ENCODE results near the gene CRACDL.

The CRACDL gene

GRCh38 chr2:98769784-98770183 lies 166.2 kb downstream of the CRACDL start:
- no peak for DNase-seq (ENCODE audit: extremely low spot score)
- TF ChIP-seq FOXK2 (IDR thresholded peaks at IDR 0.05) (no peak), PKNOX1 (IDR thresholded peaks at IDR 0.05) (no peak), SP1 (IDR thresholded peaks at IDR 0.05) (no peak), L3MBTL2 (conservative IDR thresholded peaks at IDR 0.05) (no peak), ELF4 (IDR thresholded peaks at IDR 0.05) (no peak), NFRKB (IDR thresholded peaks at IDR 0.05) (no peak), CTBP1 (IDR thresholded peaks at IDR 0.05; ENCODE audit: borderline replicate concordance) (no peak), FOXA1 (IDR thresholded peaks at IDR 0.05) (no peak), ZNF384 (IDR thresholded peaks at IDR 0.05) (no peak), SUZ12 (IDR thresholded peaks at IDR 0.05) (no peak), TARDBP (IDR thresholded peaks at IDR 0.05) (no peak), FOXM1 (IDR thresholded peaks at IDR 0.05; ENCODE audit: borderline replicate concordance) (no peak), ARNT (IDR thresholded peaks at IDR 0.05) (no peak)
- ChIA-PET CTCF (no interaction called here), POLR2A (no interaction called here)

GRCh38 chr2:98769114-98769476 lies 166.9 kb downstream of the CRACDL start:
- no peak for DNase-seq (ENCODE audit: extremely low spot score)
- POLR2A ChIA-PET = no interaction called here
- TF ChIP-seq ZNF384 (IDR thresholded peaks at IDR 0.05) = no peak
- no peak for TF ChIP-seq FOXA1 (IDR thresholded peaks at IDR 0.05)
- TF ChIP-seq FOXK2 (IDR thresholded peaks at IDR 0.05) = no peak
- TF ChIP-seq L3MBTL2 (conservative IDR thresholded peaks at IDR 0.05) = no peak
- no peak for TF ChIP-seq FOXM1 (IDR thresholded peaks at IDR 0.05; ENCODE audit: borderline replicate concordance)
- TF ChIP-seq LEF1 (IDR thresholded peaks at IDR 0.05; ENCODE audit: borderline replicate concordance) = no peak
- no peak for TF ChIP-seq HDGF (IDR thresholded peaks at IDR 0.05; ENCODE audit: borderline replicate concordance)
- TF ChIP-seq BHLHE40 (IDR thresholded peaks at IDR 0.05; ENCODE audit: borderline replicate concordance) = no peak
- TF ChIP-seq TARDBP (IDR thresholded peaks at IDR 0.05) = no peak
- TF ChIP-seq ARNT (IDR thresholded peaks at IDR 0.05) = no peak
- no peak for TF ChIP-seq NFRKB (IDR thresholded peaks at IDR 0.05)
- TF ChIP-seq SP1 (IDR thresholded peaks at IDR 0.05) = no peak
- no peak for TF ChIP-seq ELF4 (IDR thresholded peaks at IDR 0.05)
- TF ChIP-seq CTBP1 (IDR thresholded peaks at IDR 0.05; ENCODE audit: borderline replicate concordance) = no peak
- CTCF ChIA-PET = no interaction called here

- no peak for TF ChIP-seq PKNOX1 (IDR thresholded peaks at IDR 0.05)
- TF ChIP-seq FOXA1 (IDR thresholded peaks at IDR 0.05) = no peak
- TF ChIP-seq FOXK2 (IDR thresholded peaks at IDR 0.05) = no peak
- no peak for TF ChIP-seq L3MBTL2 (conservative IDR thresholded peaks at IDR 0.05)
- TF ChIP-seq BHLHE40 (IDR thresholded peaks at IDR 0.05; ENCODE audit: borderline replicate concordance) = no peak
- ChIA-PET POLR2A (no interaction called here), CTCF (interaction anchor here (0.7 kb wide), 1 partner anchor 13 kb away, joined by 3 read pairs; no protein-coding TSS in a partner anchor)
- DNase-seq (ENCODE audit: extremely low spot score) = no peak
These were observed 167.5 kb downstream of the CRACDL start for GRCh38 chr2:98768384-98769113.

- ChIA-PET CTCF (interaction anchor here (0.6 kb wide), 1 partner anchor 73 kb away, joined by 8 read pairs; no protein-coding TSS in a partner anchor), POLR2A (no interaction called here)
- DNase-seq (ENCODE audit: extremely low spot score) = no peak
- TF ChIP-seq PKNOX1 (IDR thresholded peaks at IDR 0.05) = no peak
- no peak for TF ChIP-seq LEF1 (IDR thresholded peaks at IDR 0.05; ENCODE audit: borderline replicate concordance)
- TF ChIP-seq FOXM1 (IDR thresholded peaks at IDR 0.05; ENCODE audit: borderline replicate concordance) = no peak
- no peak for TF ChIP-seq ZNF384 (IDR thresholded peaks at IDR 0.05)
- no peak for TF ChIP-seq FOXK2 (IDR thresholded peaks at IDR 0.05)
- no peak for TF ChIP-seq SP1 (IDR thresholded peaks at IDR 0.05)
- TF ChIP-seq NFRKB (IDR thresholded peaks at IDR 0.05) = no peak
- TF ChIP-seq FOXA1 (IDR thresholded peaks at IDR 0.05) = no peak
- no peak for TF ChIP-seq ELF4 (IDR thresholded peaks at IDR 0.05)
These were observed 171.5 kb downstream of the CRACDL start for GRCh38 chr2:98764499-98764898.

- POLR2A ChIA-PET = no interaction called here
- TF ChIP-seq ARNT (IDR thresholded peaks at IDR 0.05) (no peak), L3MBTL2 (conservative IDR thresholded peaks at IDR 0.05) (no peak), BHLHE40 (IDR thresholded peaks at IDR 0.05; ENCODE audit: borderline replicate concordance) (no peak), SP1 (IDR thresholded peaks at IDR 0.05) (no peak)
- DNase-seq (ENCODE audit: extremely low spot score) = no peak
- CTCF ChIA-PET = no interaction called here
These were observed 172.6 kb downstream of the CRACDL start for GRCh38 chr2:98763209-98763951.

GRCh38 chr2:98761909-98762308 lies 174.1 kb downstream of the CRACDL start:
- CTCF ChIA-PET = no interaction called here
- POLR2A ChIA-PET = no interaction called here
- TF ChIP-seq LEF1 (IDR thresholded peaks at IDR 0.05; ENCODE audit: borderline replicate concordance) (no peak), FOXK2 (IDR thresholded peaks at IDR 0.05) (no peak), HDGF (IDR thresholded peaks at IDR 0.05; ENCODE audit: borderline replicate concordance) (no peak), PKNOX1 (IDR thresholded peaks at IDR 0.05) (no peak), BHLHE40 (IDR thresholded peaks at IDR 0.05; ENCODE audit: borderline replicate concordance) (no peak), ELF4 (IDR thresholded peaks at IDR 0.05) (no peak), SP1 (IDR thresholded peaks at IDR 0.05) (no peak), L3MBTL2 (conservative IDR thresholded peaks at IDR 0.05) (no peak)
- no peak for DNase-seq (ENCODE audit: extremely low spot score)

All from HEK293T (cell line).